ENCODE measurements around the gene WDFY4. TPM values are rescaled to one million over a fixed set of nuclear protein-coding genes. Genes with fewer than 3 reads are reported as not detected.

WDFY4 gene
- total and polyA plus RNA-seq, 2 of the 13 experiments (the other 11 are each of a cell fraction or from before 2014, with no cell fraction given) = not detected

- TF ChIP-seq ZNF713 (CRISPR knock-in tag; IDR thresholded peaks at IDR 0.05) (no peak), CEBPB (IDR thresholded peaks at IDR 0.05; ENCODE audit: borderline replicate concordance, low read depth, low read length) (peak; percentile 46; the same call in 1 of the 2 replicates), ZBTB1 (CRISPR knock-in tag; IDR thresholded peaks at IDR 0.05; ENCODE audit: borderline replicate concordance) (no peak), ZNF615 (CRISPR knock-in tag; IDR thresholded peaks at IDR 0.05; ENCODE audit: borderline replicate concordance) (no peak), ZNF772 (CRISPR knock-in tag; IDR thresholded peaks at IDR 0.05) (no peak), ZSCAN29 (CRISPR knock-in tag; conservative IDR thresholded peaks at IDR 0.05) (no peak), CAMTA2 (CRISPR knock-in tag; IDR thresholded peaks at IDR 0.05; ENCODE audit: borderline replicate concordance) (no peak), CBFB (CRISPR knock-in tag; IDR thresholded peaks at IDR 0.05) (no peak), THAP11 (CRISPR knock-in tag; IDR thresholded peaks at IDR 0.05) (peak; percentile 41; the same call in 1 of the 2 replicates), ZFX (CRISPR knock-in tag; IDR thresholded peaks at IDR 0.05; ENCODE audit: low read depth) (peak; percentile 55), ZNF616 (CRISPR knock-in tag; IDR thresholded peaks at IDR 0.05; ENCODE audit: low read depth) (no peak), RARA (CRISPR knock-in tag; IDR thresholded peaks at IDR 0.05) (no peak), ZSCAN25 (CRISPR knock-in tag; IDR thresholded peaks at IDR 0.05) (no peak; the same call in 1 of the 2 replicates), ZNF3 (CRISPR knock-in tag; IDR thresholded peaks at IDR 0.05) (no peak), MLXIP (CRISPR knock-in tag; IDR thresholded peaks at IDR 0.05; ENCODE audit: borderline replicate concordance) (no peak), ZNF337 (CRISPR knock-in tag; IDR thresholded peaks at IDR 0.05; ENCODE audit: borderline replicate concordance, low read depth) (peak; percentile 63; the same call in 1 of the 2 replicates), ZNF776 (CRISPR knock-in tag; IDR thresholded peaks at IDR 0.05) (no peak), ZNF432 (CRISPR knock-in tag; IDR thresholded peaks at IDR 0.05; ENCODE audit: borderline replicate concordance) (no peak), ZNF33B (CRISPR knock-in tag; IDR thresholded peaks at IDR 0.05) (no peak)
- TF ChIP-seq, protein P1, sequence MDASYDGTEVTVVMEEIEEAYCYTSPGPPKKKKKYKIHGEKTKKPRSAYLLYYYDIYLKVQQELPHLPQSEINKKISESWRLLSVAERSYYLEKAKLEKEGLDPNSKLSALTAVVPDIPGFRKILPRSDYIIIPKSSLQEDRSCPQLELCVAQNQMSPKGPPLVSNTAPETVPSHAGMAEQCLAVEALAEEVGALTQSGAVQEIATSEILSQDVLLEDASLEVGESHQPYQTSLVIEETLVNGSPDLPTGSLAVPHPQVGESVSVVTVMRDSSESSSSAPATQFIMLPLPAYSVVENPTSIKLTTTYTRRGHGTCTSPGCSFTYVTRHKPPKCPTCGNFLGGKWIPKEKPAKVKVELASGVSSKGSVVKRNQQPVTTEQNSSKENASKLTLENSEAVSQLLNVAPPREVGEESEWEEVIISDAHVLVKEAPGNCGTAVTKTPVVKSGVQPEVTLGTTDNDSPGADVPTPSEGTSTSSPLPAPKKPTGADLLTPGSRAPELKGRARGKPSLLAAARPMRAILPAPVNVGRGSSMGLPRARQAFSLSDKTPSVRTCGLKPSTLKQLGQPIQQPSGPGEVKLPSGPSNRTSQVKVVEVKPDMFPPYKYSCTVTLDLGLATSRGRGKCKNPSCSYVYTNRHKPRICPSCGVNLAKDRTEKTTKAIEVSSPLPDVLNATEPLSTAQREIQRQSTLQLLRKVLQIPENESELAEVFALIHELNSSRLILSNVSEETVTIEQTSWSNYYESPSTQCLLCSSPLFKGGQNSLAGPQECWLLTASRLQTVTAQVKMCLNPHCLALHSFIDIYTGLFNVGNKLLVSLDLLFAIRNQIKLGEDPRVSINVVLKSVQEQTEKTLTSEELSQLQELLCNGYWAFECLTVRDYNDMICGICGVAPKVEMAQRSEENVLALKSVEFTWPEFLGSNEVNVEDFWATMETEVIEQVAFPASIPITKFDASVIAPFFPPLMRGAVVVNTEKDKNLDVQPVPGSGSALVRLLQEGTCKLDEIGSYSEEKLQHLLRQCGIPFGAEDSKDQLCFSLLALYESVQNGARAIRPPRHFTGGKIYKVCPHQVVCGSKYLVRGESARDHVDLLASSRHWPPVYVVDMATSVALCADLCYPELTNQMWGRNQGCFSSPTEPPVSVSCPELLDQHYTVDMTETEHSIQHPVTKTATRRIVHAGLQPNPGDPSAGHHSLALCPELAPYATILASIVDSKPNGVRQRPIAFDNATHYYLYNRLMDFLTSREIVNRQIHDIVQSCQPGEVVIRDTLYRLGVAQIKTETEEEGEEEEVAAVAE (CRISPR knock-in tag; IDR thresholded peaks at IDR 0.05; ENCODE audit: borderline replicate concordance) = no peak
- TF ChIP-seq, protein P2, sequence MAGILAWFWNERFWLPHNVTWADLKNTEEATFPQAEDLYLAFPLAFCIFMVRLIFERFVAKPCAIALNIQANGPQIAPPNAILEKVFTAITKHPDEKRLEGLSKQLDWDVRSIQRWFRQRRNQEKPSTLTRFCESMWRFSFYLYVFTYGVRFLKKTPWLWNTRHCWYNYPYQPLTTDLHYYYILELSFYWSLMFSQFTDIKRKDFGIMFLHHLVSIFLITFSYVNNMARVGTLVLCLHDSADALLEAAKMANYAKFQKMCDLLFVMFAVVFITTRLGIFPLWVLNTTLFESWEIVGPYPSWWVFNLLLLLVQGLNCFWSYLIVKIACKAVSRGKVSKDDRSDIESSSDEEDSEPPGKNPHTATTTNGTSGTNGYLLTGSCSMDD (CRISPR knock-in tag; IDR thresholded peaks at IDR 0.05) = no peak
Measured at GRCh38 chr10:48656241-48656913, 28.3 kb upstream of the WDFY4 start (continued).

All from HepG2 (cell line).